H1 (cell line): Measurements from ENCODE around the gene PSD2. TPM values are rescaled to one million over a fixed set of nuclear protein-coding genes. Genes with fewer than 3 reads are reported as not detected.

Experiments
- CTCF ChIA-PET: fragments of 300-600 bp; sonication (Branson Sonifier 250); formaldehyde crosslinking; loops from one replicate; lab custom pipeline; 2021; ENCODE audit not compliant: partially characterized antibody; lab: Charles Lee
- POLR2A ChIA-PET: fragments of 300-600 bp; sonication (Branson Sonifier 250); formaldehyde crosslinking; loops from one replicate; lab custom pipeline; 2021; ENCODE audit warnings: inconsistent platforms; ENCODE audit not compliant: partially characterized antibody; lab: Charles Lee
- DNase-seq, 2 experiments: peaks; one replicate each; pipeline versions ENCODE4 v3.0.0 to v3.0.0-alpha.2; 2010 to 2022; ENCODE audit warnings: low spot score in 2 of 2, low read depth in 1 of 2, mixed read lengths in 1 of 2
- FAIRE-seq: peaks from 2 replicates; lab custom pipeline; 2011; peaks lifted over from hg19 to GRCh38; lab: Jason Lieb, UNC
- H2AFZ ChIP-seq: 2 replicates; pipeline ENCODE4 v1.8.1; 2012; ENCODE audit warnings: low read length, inconsistent platforms
- H2AK5ac ChIP-seq: 2 replicates; pipeline ENCODE4 v1.6.1; 2013; ENCODE audit warnings: low read depth, low read length
- H2BK120ac ChIP-seq: replicated peaks from 2 replicates; pipeline ENCODE3; 2013; ENCODE audit warnings: low read depth, low read length, inconsistent platforms
- H2BK12ac ChIP-seq: 2 replicates; pipeline ENCODE4 v1.6.1; 2013; ENCODE audit warnings: low read depth, low read length
- H2BK15ac ChIP-seq: 2 replicates; pipeline ENCODE4 v1.6.1; 2013; ENCODE audit warnings: low read length
- H2BK20ac ChIP-seq: 2 replicates; pipeline ENCODE4 v1.6.1; 2013; ENCODE audit warnings: low read length
- H2BK5ac ChIP-seq: 2 replicates; pipeline ENCODE4 v1.6.1; 2013; ENCODE audit warnings: low read depth, low read length
- H3K14ac ChIP-seq: 2 replicates; pipeline ENCODE4 v1.6.1; 2013; ENCODE audit warnings: inconsistent platforms; ENCODE audit not compliant: insufficient read length
- H3K18ac ChIP-seq: 2 replicates; pipeline ENCODE4 v1.6.1; 2013; ENCODE audit warnings: low read length; ENCODE audit errors: extremely low read depth
- H3K23ac ChIP-seq: 2 replicates; pipeline ENCODE4 v1.6.1; 2013; ENCODE audit warnings: inconsistent platforms; ENCODE audit not compliant: insufficient read length
- H3K23me2 ChIP-seq: 2 replicates; pipeline ENCODE4 v1.6.1; 2013; ENCODE audit warnings: low read depth, low read length
- H3K27ac ChIP-seq: 2 replicates; pipeline ENCODE4 v1.6.1; 2011; ENCODE audit warnings: low read depth, low read length, inconsistent platforms
- H3K27me3 ChIP-seq, 4 experiments: replicated peaks in 1 of 4; 1 replicate in 1 of 4; 2 replicates in 3 of 4; pipeline versions ENCODE4 v1.6.1 to v1.8.1; 2011 to 2013; ENCODE audit warnings: low read length in 3 of 4, mild to moderate bottlenecking in 3 of 4, inconsistent platforms in 2 of 4, mixed read lengths in 2 of 4, moderate library complexity in 1 of 4; ENCODE audit not compliant: control insufficient read depth in 3 of 4, insufficient read depth in 3 of 4; ENCODE audit errors: extremely low read depth in 1 of 4
- H3K36me3 ChIP-seq, 4 experiments: 2 replicates each; pipeline versions ENCODE4 v1.6.1 to v1.8.1; 2011 to 2013; ENCODE audit warnings: mild to moderate bottlenecking in 4 of 4, low read length in 3 of 4, moderate library complexity in 2 of 4, control low read depth in 1 of 4, inconsistent platforms in 1 of 4; ENCODE audit not compliant: insufficient read depth in 4 of 4, control insufficient read depth in 2 of 4
- H3K4ac ChIP-seq: replicated peaks from 2 replicates; pipeline ENCODE3; 2013; ENCODE audit warnings: low read length, low read depth, mixed read lengths, inconsistent platforms; ENCODE audit not compliant: insufficient read length
- H3K4me1 ChIP-seq, 4 experiments: replicated peaks in 1 of 4; 1 replicate in 1 of 4; 2 replicates in 3 of 4; pipeline versions ENCODE4 v1.6.1 to v1.8.1; 2011 to 2013; ENCODE audit warnings: low read length in 3 of 4, inconsistent platforms in 2 of 4, mixed read lengths in 1 of 4; ENCODE audit not compliant: insufficient read depth in 4 of 4, control insufficient read depth in 3 of 4
- H3K4me2 ChIP-seq, 2 experiments: 2 replicates each; pipeline versions ENCODE4 v1.6.1 to v1.8.1; 2011 to 2013; ENCODE audit warnings: low read depth in 2 of 2, low read length in 2 of 2, control low read depth in 1 of 2, inconsistent platforms in 1 of 2, mild to moderate bottlenecking in 1 of 2; ENCODE audit not compliant: insufficient read depth in 1 of 2
- H3K4me3 ChIP-seq, 4 experiments: fragments of 200-600, 300-600 bp in 1 of 4; sonication (generic), shearing (Covaris generic), sonication (Bioruptor Twin) in 1 of 4; 2 replicates each; pipeline versions ENCODE4 v1.5.1 to v1.8.1; 2011 to 2016; ENCODE audit warnings: low read length in 4 of 4, low read depth in 3 of 4, control low read depth in 2 of 4, inconsistent platforms in 2 of 4, mild to moderate bottlenecking in 2 of 4, mixed read lengths in 1 of 4, moderate library complexity in 1 of 4; ENCODE audit not compliant: insufficient read depth in 2 of 4; ENCODE audit errors: extremely low read depth in 1 of 4
- H3K56ac ChIP-seq: replicated peaks from 2 replicates; pipeline ENCODE3; 2013; ENCODE audit warnings: low read depth, mild to moderate bottlenecking, mixed read lengths, low read length, inconsistent platforms; ENCODE audit not compliant: insufficient read length
- H3K79me1 ChIP-seq: 2 replicates; pipeline ENCODE4 v1.6.1; 2013; ENCODE audit warnings: low read depth, low read length, control low read depth
- H3K79me2 ChIP-seq, 2 experiments: 2 replicates each; pipeline versions ENCODE4 v1.6.1 to v1.8.1; 2012 to 2013; ENCODE audit warnings: low read length in 2 of 2, mild to moderate bottlenecking in 2 of 2, inconsistent platforms in 1 of 2; ENCODE audit not compliant: insufficient read depth in 2 of 2, control insufficient read depth in 1 of 2
- H3K9ac ChIP-seq, 4 experiments: replicated peaks in 1 of 4; 1 replicate in 1 of 4; 2 replicates in 3 of 4; pipeline versions ENCODE4 v1.6.1 to v1.8.1; 2011 to 2013; ENCODE audit warnings: low read depth in 3 of 4, low read length in 3 of 4, control low read depth in 2 of 4, mild to moderate bottlenecking in 2 of 4, moderate library complexity in 2 of 4, inconsistent platforms in 1 of 4; ENCODE audit errors: extremely low read depth in 1 of 4
- H3K9me3 ChIP-seq, 2 experiments: 2 replicates each; pipeline versions ENCODE4 v1.6.1 to v1.8.1; 2012 to 2013; ENCODE audit warnings: mild to moderate bottlenecking in 2 of 2, moderate library complexity in 2 of 2, control low read depth in 1 of 2, inconsistent platforms in 1 of 2, low read depth in 1 of 2, low read length in 1 of 2, mixed read lengths in 1 of 2; ENCODE audit not compliant: insufficient read depth in 2 of 2
- H4K20me1 ChIP-seq, 2 experiments: replicated peaks in 1 of 2; 2 replicates each; pipeline versions ENCODE3 to v1.8.1; 2011 to 2013; ENCODE audit warnings: inconsistent platforms in 2 of 2, low read length in 2 of 2, mild to moderate bottlenecking in 1 of 2; ENCODE audit not compliant: insufficient read depth in 2 of 2, control insufficient read depth in 1 of 2
- H4K5ac ChIP-seq: 2 replicates; pipeline ENCODE4 v1.6.1; 2013; ENCODE audit warnings: low read length, low read depth, mixed read lengths, inconsistent platforms; ENCODE audit not compliant: insufficient read length
- H4K8ac ChIP-seq: 2 replicates; pipeline ENCODE4 v1.8.0; 2013; ENCODE audit warnings: mild to moderate bottlenecking, moderate library complexity, low read length, inconsistent platforms; ENCODE audit not compliant: insufficient read depth; ENCODE audit errors: extremely low read depth
- H4K91ac ChIP-seq: replicated peaks from 2 replicates; pipeline ENCODE3; 2013; ENCODE audit warnings: low read length, mixed read lengths, inconsistent platforms; ENCODE audit not compliant: insufficient read length
- CHD1 ChIP-seq: IDR thresholded peaks from 2 replicates; pipeline ENCODE4 v1.6.1; 2012; ENCODE audit warnings: low read depth, low read length, improper control_type of control experiment
- EP300 ChIP-seq, 2 experiments: IDR thresholded peaks; 1 replicate in 1 of 2; 2 replicates in 1 of 2; pipeline ENCODE4 v1.6.1; 2011 to 2012; ENCODE audit warnings: low read depth in 2 of 2, low read length in 2 of 2, mild to moderate bottlenecking in 2 of 2, borderline replicate concordance in 1 of 2, inconsistent platforms in 1 of 2, moderate library complexity in 1 of 2
- GABPA ChIP-seq: IDR thresholded peaks from 2 replicates; pipeline ENCODE4 v1.6.1; 2011; ENCODE audit warnings: mild to moderate bottlenecking, low read length, moderate library complexity, borderline replicate concordance; ENCODE audit not compliant: insufficient read depth
- NRF1 ChIP-seq: IDR thresholded peaks from 2 replicates; pipeline ENCODE4 v1.6.1; 2011; ENCODE audit warnings: mild to moderate bottlenecking, low read depth, low read length, improper control_type of control experiment
- PHF8 ChIP-seq: fragments of 200-600 bp; sonication (generic); conservative IDR thresholded peaks from 2 replicates; pipeline ENCODE4 v1.7.1; 2012; ENCODE audit warnings: low read depth, mild to moderate bottlenecking, inconsistent platforms, low read length, moderate library complexity
- RXRA ChIP-seq: IDR thresholded peaks from 2 replicates; pipeline ENCODE4 v1.6.1; 2011; ENCODE audit warnings: low read depth, mild to moderate bottlenecking, low read length, moderate library complexity; ENCODE audit not compliant: insufficient read depth
- SP2 ChIP-seq: IDR thresholded peaks from 2 replicates; pipeline ENCODE4 v1.6.1; 2012; ENCODE audit warnings: mild to moderate bottlenecking, low read length, inconsistent platforms
- TAF7 ChIP-seq: optimal IDR thresholded peaks from 2 replicates; pipeline ENCODE3; 2011; ENCODE audit warnings: low read depth, mild to moderate bottlenecking, inconsistent platforms, low read length, moderate library complexity, borderline replicate concordance
- TBP ChIP-seq: IDR thresholded peaks from 2 replicates; pipeline ENCODE4 v1.6.1; 2011; ENCODE audit warnings: low read depth, low read length, improper control_type of control experiment
- TCF12 ChIP-seq: IDR thresholded peaks from 2 replicates; pipeline ENCODE4 v1.6.1; 2011; ENCODE audit warnings: low read depth, mild to moderate bottlenecking, low read length
- WGBS, 2 experiments: shearing (Covaris generic) in 1 of 2; methylation state at CpG; one replicate each; pipeline versions ENCODE4 v1.1.6 to v1.1.7; 2013 to 2015; ENCODE audit warnings: low lambda C conversion rate in 2 of 2, mixed read lengths in 2 of 2, inconsistent platforms in 1 of 2, low coverage in 1 of 2, missing lambda C conversion rate in 1 of 2; ENCODE audit not compliant: insufficient replicate concordance in 2 of 2, insufficient coverage in 1 of 2, insufficient read length in 1 of 2; ENCODE audit errors: extremely low coverage in 1 of 2, missing lambda C conversion rate in 1 of 2; 5-methylcytosine and 5-hydroxymethylcytosine counted together
- polyA plus RNA-seq, 7 experiments: library from polyadenylated mRNA; depleted of rRNA in 3 of 7; stranded (reverse) in 5 of 7; unstranded in 2 of 7; fragments of >200 nt in 5 of 7; fragments of 200-250 nt in 2 of 7; gene quantifications; 1 replicate in 5 of 7; 2 replicates in 1 of 7; 4 replicates in 1 of 7; pipeline versions ENCODE4 v1.2.1 to v1.2.3, GENCODE V29; 2011 to 2013; ENCODE audit warnings: missing spikeins in 2 of 7, mixed read lengths in 2 of 7
- total RNA-seq: library from RNA; stranded (reverse); fragmentation: NEBNext Ultra II Directional; extraction: Animal tissue kit (Norgen Biotek cat#: 25700); gene quantifications from 2 replicates; pipeline ENCODE4 v1.2.1, GENCODE V29; 2021
- TF ChIP-seq, protein P1 (sequence below): IDR thresholded peaks from 2 replicates; pipeline ENCODE4 v1.6.1; 2011; ENCODE audit warnings: low read depth, mild to moderate bottlenecking, low read length; ENCODE audit not compliant: insufficient read depth

The PSD2 gene
- total and polyA plus RNA-seq, 2 of the 8 experiments (the other 6 are each of a cell fraction or from before 2014, with no cell fraction given) = 0.06 to 0.14 TPM

DNA sequence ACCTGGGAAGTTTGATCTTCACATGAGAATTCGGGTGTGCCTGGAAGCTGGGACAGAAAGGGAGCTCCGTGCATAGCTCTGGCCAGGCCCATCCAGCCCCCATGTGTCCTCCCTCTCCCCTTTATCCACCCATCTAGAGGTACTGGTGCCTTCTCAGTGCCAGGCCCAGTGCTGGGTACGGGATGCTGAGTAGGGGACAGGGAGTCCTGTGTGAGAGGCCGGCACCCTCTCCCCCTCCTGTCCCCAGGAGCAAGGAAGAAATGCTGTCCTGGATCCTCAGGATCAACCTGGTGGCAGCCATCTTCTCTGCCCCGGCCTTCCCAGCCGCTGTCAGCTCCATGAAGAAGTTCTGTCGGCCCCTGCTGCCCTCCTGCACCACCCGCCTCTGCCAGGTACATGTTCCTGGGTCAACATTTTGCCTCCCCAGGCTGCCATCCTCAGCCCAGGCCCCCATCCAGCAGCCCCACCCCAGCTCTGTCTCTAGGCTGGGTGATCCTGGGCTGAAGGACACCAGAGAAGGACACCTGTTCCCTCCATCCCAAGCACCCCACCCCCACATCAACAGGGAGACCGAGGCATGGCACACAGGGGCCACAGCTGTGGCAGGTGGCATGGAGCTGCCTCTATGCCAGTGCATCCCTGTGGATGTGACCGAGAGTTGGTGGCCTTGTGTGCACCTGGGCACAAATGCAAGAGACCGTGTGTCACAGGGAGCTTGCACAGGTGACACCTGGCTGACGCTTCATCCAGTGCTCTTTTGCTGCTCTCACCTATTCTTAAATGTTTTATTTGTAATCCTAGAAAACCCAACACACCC, 43.0 kb downstream of the PSD2 start:
- Histone ChIP-seq H3K79me1 (no peaks in the 10 kb centered on the region), H2BK120ac (no peak overlapping the region), H4K20me1 (no peaks in the 10 kb centered on the region), H3K27ac (no peak overlapping the region), H3K4ac (no peak overlapping the region), H4K5ac (no peak overlapping the region), H3K56ac (no peak overlapping the region), H2BK12ac (no peak overlapping the region), H2BK15ac (no peak overlapping the region), H3K23ac (no peak overlapping the region), H3K9ac (no peak overlapping the region), H2BK5ac (no peak overlapping the region), H3K9me3 (no peaks in the 10 kb centered on the region), H3K4me3 (no peak overlapping the region), H3K27me3 (peaks cover 0 to 2% (median 0%) of the 10 kb centered on the region in 4 experiments; a peak in 1 of 7 replicates), H4K91ac (no peak overlapping the region), H3K23me2 (peaks cover 8% of the 10 kb centered on the region; the same call in 1 of the 2 replicates), H4K8ac (no peak overlapping the region), H3K18ac (no peak overlapping the region), H2AK5ac (no peak overlapping the region), H2BK20ac (no peak overlapping the region), H3K14ac (no peak overlapping the region), H2AFZ (no peak overlapping the region), H3K79me2 (no peaks in the 10 kb centered on the region), H3K4me2 (no peak overlapping the region), H3K36me3 (no peaks in the 10 kb centered on the region), H3K4me1 (no peaks in the 10 kb centered on the region)
- CTCF ChIA-PET = interaction anchor here (0.8 to 5.9 kb wide), 12 partner anchors 9 to 130 kb away, joined by 3 to 75 read pairs (median 6); partner anchors contain the start of gene PSD2
- DNase-seq (no peak), FAIRE-seq (no peak)
- 86% methylated on average over 12 of the region's 12 CpGs; no CpG with 5 or more reads in 1 of the 2 experiments for WGBS, 2 experiments
- POLR2A ChIA-PET = interaction anchor here (0.6 kb wide), 1 partner anchor 399 kb away, joined by 3 read pairs; no protein-coding TSS in a partner anchor
- TF ChIP-seq CHD1 = no peak
- no peak for TF ChIP-seq TCF12
- TF ChIP-seq EP300 (IDR thresholded peaks at IDR 0.05; ENCODE audit: borderline replicate concordance in 1 of 2, low read depth in 2 of 2, low read length in 2 of 2) = no peak
- TF ChIP-seq SP2 = no peak
- TF ChIP-seq PHF8 = no peak
- no peak for TF ChIP-seq NRF1
- TF ChIP-seq TAF7 = no peak
- TF ChIP-seq, protein P1, sequence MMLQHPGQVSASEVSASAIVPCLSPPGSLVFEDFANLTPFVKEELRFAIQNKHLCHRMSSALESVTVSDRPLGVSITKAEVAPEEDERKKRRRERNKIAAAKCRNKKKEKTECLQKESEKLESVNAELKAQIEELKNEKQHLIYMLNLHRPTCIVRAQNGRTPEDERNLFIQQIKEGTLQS = no peak
- TF ChIP-seq TBP = no peak
- no peak for TF ChIP-seq RXRA
- TF ChIP-seq GABPA = no peak
